IMR-90 (cell line): Measurements from ENCODE around the gene NENF. TPM values are rescaled to one million over a fixed set of nuclear protein-coding genes. Genes with fewer than 3 reads are reported as not detected.

ENCODE experiments used
- ATAC-seq: fragments of 200-7000 bp; cut with Tn5 transposase; 2 replicates; pipeline ENCODE4 v1.9.1; 2020; ENCODE audit warnings: low read depth, mild to moderate bottlenecking, moderate library complexity
- BruUV-seq: library from RNA; stranded (reverse); fragments of 400-500 nt; replicated peaks from 2 replicates; lab custom pipeline; 2021; lab: Mats Ljungman, UMichigan
- CTCF ChIA-PET: fragments of 300-600 bp; formaldehyde crosslinking; extraction: SDS; loops from one replicate; lab custom pipeline; 2021; ENCODE audit warnings: antibody characterized with exemption; lab: Yijun Ruan, JAX
- POLR2A ChIA-PET: fragments of 300-600 bp; sonication (Branson Sonifier 250); formaldehyde crosslinking; loops from one replicate; lab custom pipeline; 2022; ENCODE audit warnings: antibody characterized with exemption; ENCODE audit not compliant: unreplicated experiment; lab: Charles Lee
- DNase-seq: peaks from one replicate; pipeline ENCODE4 v3.0.0; 2013
- H2AFZ ChIP-seq: replicated peaks from 2 replicates; pipeline ENCODE3; 2013; ENCODE audit warnings: low read length, mild to moderate bottlenecking; ENCODE audit not compliant: poor library complexity
- H2AK5ac ChIP-seq: 2 replicates; pipeline ENCODE4 v1.6.1; 2013; ENCODE audit warnings: low read depth, low read length, inconsistent platforms
- H2AK9ac ChIP-seq: replicated peaks from 2 replicates; pipeline ENCODE3; 2013; ENCODE audit warnings: mild to moderate bottlenecking, low read depth, low read length, moderate library complexity; ENCODE audit not compliant: poor library complexity
- H2BK120ac ChIP-seq: 2 replicates; pipeline ENCODE4 v1.6.1; 2013; ENCODE audit warnings: low read depth, low read length, inconsistent platforms
- H2BK15ac ChIP-seq: 3 replicates; pipeline ENCODE4 v1.6.1; 2013; ENCODE audit warnings: low read depth, low read length, inconsistent platforms
- H2BK20ac ChIP-seq: 2 replicates; pipeline ENCODE4 v1.6.1; 2013; ENCODE audit warnings: low read depth, mild to moderate bottlenecking, inconsistent platforms, low read length, moderate library complexity
- H2BK5ac ChIP-seq: 2 replicates; pipeline ENCODE4 v1.6.1; 2013; ENCODE audit warnings: mild to moderate bottlenecking, low read depth, low read length, inconsistent platforms; ENCODE audit not compliant: poor library complexity, severe bottlenecking
- H3K14ac ChIP-seq: replicated peaks from 2 replicates; pipeline ENCODE4 v1.6.1; 2013; ENCODE audit warnings: low read depth, low read length, inconsistent platforms
- H3K18ac ChIP-seq: 2 replicates; pipeline ENCODE4 v1.6.1; 2013; ENCODE audit warnings: low read depth, low read length, control low read depth
- H3K23ac ChIP-seq: 2 replicates; pipeline ENCODE4 v1.6.1; 2013; ENCODE audit warnings: low read depth, low read length, inconsistent platforms
- H3K27ac ChIP-seq: 2 replicates; pipeline ENCODE4 v1.5.1; 2013; ENCODE audit warnings: mild to moderate bottlenecking, control low read depth, low read length; ENCODE audit not compliant: insufficient read depth
- H3K27me3 ChIP-seq: 2 replicates; pipeline ENCODE4 v1.6.1; 2013; ENCODE audit warnings: low read length; ENCODE audit not compliant: control insufficient read depth, insufficient read depth
- H3K36me3 ChIP-seq: 2 replicates; pipeline ENCODE4 v1.6.1; 2013; ENCODE audit warnings: low read length, mixed read lengths; ENCODE audit not compliant: control insufficient read depth, insufficient read depth
- H3K4ac ChIP-seq: 2 replicates; pipeline ENCODE4 v1.6.1; 2013; ENCODE audit warnings: low read depth, low read length, inconsistent platforms
- H3K4me1 ChIP-seq: 2 replicates; pipeline ENCODE4 v1.6.1; 2013; ENCODE audit warnings: low read length, mixed read lengths; ENCODE audit not compliant: control insufficient read depth, insufficient read depth
- H3K4me2 ChIP-seq: 2 replicates; pipeline ENCODE4 v1.6.1; 2013; ENCODE audit warnings: low read depth, mild to moderate bottlenecking, control low read depth, low read length, moderate library complexity
- H3K4me3 ChIP-seq: 2 replicates; pipeline ENCODE4 v1.5.1; 2013; ENCODE audit warnings: low read depth, mild to moderate bottlenecking, control low read depth, low read length, moderate library complexity; ENCODE audit not compliant: insufficient read depth
- H3K56ac ChIP-seq: 2 replicates; pipeline ENCODE4 v1.6.1; 2013; ENCODE audit warnings: low read length, inconsistent platforms; ENCODE audit not compliant: insufficient read depth; ENCODE audit errors: extremely low read depth
- H3K79me1 ChIP-seq, 2 experiments: 2 replicates each; pipeline ENCODE4 v1.6.1; 2013; ENCODE audit warnings: low read length in 2 of 2, inconsistent platforms in 1 of 2, low read depth in 1 of 2
- H3K9ac ChIP-seq: 2 replicates; pipeline ENCODE4 v1.6.1; 2013; ENCODE audit warnings: low read depth, low read length, control low read depth
- H3K9me1 ChIP-seq: 2 replicates; pipeline ENCODE4 v1.6.1; 2013; ENCODE audit warnings: low read length, inconsistent platforms; ENCODE audit not compliant: insufficient read depth
- H3K9me3 ChIP-seq: 2 replicates; pipeline ENCODE4 v1.6.1; 2013; ENCODE audit warnings: low read length; ENCODE audit not compliant: control insufficient read depth, insufficient read depth
- H4K20me1 ChIP-seq: 2 replicates; pipeline ENCODE4 v1.6.1; 2013; ENCODE audit warnings: low read length, inconsistent platforms; ENCODE audit not compliant: insufficient read depth
- H4K5ac ChIP-seq: 2 replicates; pipeline ENCODE4 v1.6.1; 2013; ENCODE audit warnings: mild to moderate bottlenecking, low read depth, low read length, control low read depth
- H4K8ac ChIP-seq, 2 experiments: 2 replicates each; pipeline ENCODE4 v1.6.1; 2013; ENCODE audit warnings: low read depth in 2 of 2, low read length in 2 of 2, control low read depth in 1 of 2, inconsistent platforms in 1 of 2
- H4K91ac ChIP-seq: 2 replicates; pipeline ENCODE4 v1.6.1; 2013; ENCODE audit warnings: low read depth, low read length, inconsistent platforms; ENCODE audit not compliant: insufficient read depth
- BHLHE40 ChIP-seq: fragments of 150-350 bp; IDR thresholded peaks from 2 replicates; pipeline ENCODE4 v1.6.1; 2016; ENCODE audit warnings: mild to moderate bottlenecking, low read depth, low read length
- CEBPB ChIP-seq: IDR thresholded peaks from 2 replicates; pipeline ENCODE4 v1.6.1; 2012; ENCODE audit warnings: low read depth, low read length, improper control_type of control experiment
- CHD1 ChIP-seq: IDR thresholded peaks from 2 replicates; pipeline ENCODE4 v1.6.1; 2012; ENCODE audit warnings: low read depth, low read length, improper control_type of control experiment
- CTCF ChIP-seq: conservative IDR thresholded peaks from 2 replicates; pipeline ENCODE4 v1.5.1; 2012; ENCODE audit warnings: mild to moderate bottlenecking, low read depth, low read length, improper control_type of control experiment
- ELK1 ChIP-seq: fragments of 150-350 bp; IDR thresholded peaks from 2 replicates; pipeline ENCODE4 v1.6.1; 2016; ENCODE audit warnings: low read depth, mild to moderate bottlenecking, low read length, moderate library complexity, borderline replicate concordance
- MAFK ChIP-seq: IDR thresholded peaks from 2 replicates; pipeline ENCODE4 v1.6.1; 2012; ENCODE audit warnings: low read depth, low read length, improper control_type of control experiment
- MAZ ChIP-seq: IDR thresholded peaks from 2 replicates; pipeline ENCODE4 v1.6.1; 2012; ENCODE audit warnings: low read depth, mild to moderate bottlenecking, low read length, improper control_type of control experiment, moderate library complexity, borderline replicate concordance
- MXI1 ChIP-seq: IDR thresholded peaks from 2 replicates; pipeline ENCODE4 v1.6.1; 2012; ENCODE audit warnings: low read depth, mild to moderate bottlenecking, low read length, moderate library complexity, borderline replicate concordance
- POLR2A ChIP-seq: IDR thresholded peaks from 2 replicates; pipeline ENCODE4 v1.6.1; 2012; ENCODE audit warnings: mild to moderate bottlenecking, low read depth, low read length
- RAD21 ChIP-seq: IDR thresholded peaks from 2 replicates; pipeline ENCODE4 v1.6.1; 2012; ENCODE audit warnings: low read length, improper control_type of control experiment
- SMC3 ChIP-seq: fragments of 150-350 bp; IDR thresholded peaks from 2 replicates; pipeline ENCODE4 v1.6.1; 2016; ENCODE audit warnings: low read depth, mild to moderate bottlenecking, antibody characterized with exemption, low read length, moderate library complexity
- USF2 ChIP-seq: fragments of 150-350 bp; IDR thresholded peaks from 2 replicates; pipeline ENCODE4 v1.6.1; 2017; ENCODE audit warnings: mild to moderate bottlenecking, antibody characterized with exemption, low read length, low read depth
- WGBS, 2 experiments: methylation state at CpG; one replicate each; pipeline versions ENCODE4 v1.1.5 to v1.1.7; 2013; ENCODE audit warnings: missing lambda C conversion rate in 2 of 2; ENCODE audit not compliant: insufficient read length in 1 of 2; ENCODE audit errors: extremely low coverage in 2 of 2; 5-methylcytosine and 5-hydroxymethylcytosine counted together
- dilution Hi-C: fragments of 300-500 bp; cut with HindIII; formaldehyde crosslinking; loops from one replicate; pipeline ENCODE4 v1.14.3; 2018; ENCODE audit warnings: low sequenced_read_pairs; ENCODE audit not compliant: unreplicated experiment
- in situ Hi-C: fragments of 300-500 bp; cut with MboI; formaldehyde crosslinking; loops from 3 replicates; pipeline ENCODE4 v1.14.3; 2019; ENCODE audit warnings: low sequenced_read_pairs, inconsistent platforms, mixed read lengths
- intact Hi-C: fragments of 100-400 bp; cut with micrococcal nuclease; formaldehyde crosslinking; loops from 2 replicates; pipeline ENCODE4 v1.10.0; 2022
- polyA plus RNA-seq, 3 experiments: library from polyadenylated mRNA; depleted of rRNA; stranded (reverse); fragments of >200 nt; gene quantifications; 2 replicates each; pipeline ENCODE4 v1.2.3, GENCODE V29; 2012; ENCODE audit warnings: low replicate concordance in 1 of 3
- total RNA-seq: library from RNA; depleted of rRNA; stranded (reverse); fragments of >200 nt; gene quantifications from 2 replicates; pipeline ENCODE4 v1.2.3, GENCODE V29; 2012

Gene NENF
- total and polyA plus RNA-seq, 2 of the 4 experiments (the other 2 are of a cell fraction), result 16.0 to 40.4 TPM

GRCh38 chr1:212433577-212434462 lies 1.1 kb downstream of the NENF start (continued):
- TF ChIP-seq CHD1, result no peak

- DNase-seq, result no peak
- Histone ChIP-seq H4K20me1 (peaks cover 12% of the 10 kb centered on the region; the same call in 1 of the 2 replicates), H3K9ac (no peak overlapping the region), H2AK9ac (no peak overlapping the region), H4K5ac (no peak overlapping the region), H3K36me3 (no peaks in the 10 kb centered on the region), H3K9me3 (no peaks in the 10 kb centered on the region), H2BK15ac (no peak overlapping the region), H2BK5ac (no peak overlapping the region), H3K27ac (no peak overlapping the region), H3K4ac (no peak overlapping the region), H3K56ac (no peak overlapping the region), H2BK120ac (no peak overlapping the region), H2BK20ac (no peak overlapping the region), H3K4me3 (no peak overlapping the region), H2AK5ac (no peak overlapping the region), H3K4me2 (no peak overlapping the region), H3K9me1 (0 out of 2 replicates have a peak, but pooled peaks cover 3% of the 10 kb centered on the region), H3K18ac (no peak overlapping the region), H4K91ac (no peak overlapping the region), H4K8ac (no peak overlapping the region), H3K23ac (no peak overlapping the region), H3K14ac (no peak overlapping the region), H3K27me3 (no peaks in the 10 kb centered on the region), H2AFZ (no peak overlapping the region), H3K4me1 (peaks cover 14% of the 10 kb centered on the region; the same call in 1 of the 2 replicates), H3K79me1 (peaks cover 16 to 36% of the 10 kb centered on the region in 2 experiments)
- dilution Hi-C loops, result no loop called here
- intact Hi-C loops, result no loop called here
- ChIA-PET POLR2A (no interaction called here), CTCF (no interaction called here)
- ATAC-seq, result no peak
- BruUV-seq, result no TSS peak
- WGBS, 2 experiments, result 80% methylated on average over 1 of the region's 4 CpGs; no CpG with 5 or more reads in 1 of the 2 experiments
- in situ Hi-C loops, result no loop called here
- TF ChIP-seq CTCF, result no peak
- no peak for TF ChIP-seq MAZ
- TF ChIP-seq ELK1, result no peak
- no peak for TF ChIP-seq USF2
- TF ChIP-seq RAD21, result no peak
- no peak for TF ChIP-seq POLR2A
- TF ChIP-seq CEBPB, result no peak
- TF ChIP-seq BHLHE40, result no peak
- no peak for TF ChIP-seq MXI1
- no peak for TF ChIP-seq SMC3
- TF ChIP-seq CHD1, result no peak
- no peak for TF ChIP-seq MAFK
Measured at GRCh38 chr1:212434992-212435391, 2.3 kb downstream of the NENF start.
